ENCODE measurements around the gene VAC14. TPM values are rescaled to one million over a fixed set of nuclear protein-coding genes. Genes with fewer than 3 reads are reported as not detected.

The VAC14 gene
- polyA plus RNA-seq, 1 of the 3 experiments (the other 2 are of a cell fraction): 33.2 TPM

DNA sequence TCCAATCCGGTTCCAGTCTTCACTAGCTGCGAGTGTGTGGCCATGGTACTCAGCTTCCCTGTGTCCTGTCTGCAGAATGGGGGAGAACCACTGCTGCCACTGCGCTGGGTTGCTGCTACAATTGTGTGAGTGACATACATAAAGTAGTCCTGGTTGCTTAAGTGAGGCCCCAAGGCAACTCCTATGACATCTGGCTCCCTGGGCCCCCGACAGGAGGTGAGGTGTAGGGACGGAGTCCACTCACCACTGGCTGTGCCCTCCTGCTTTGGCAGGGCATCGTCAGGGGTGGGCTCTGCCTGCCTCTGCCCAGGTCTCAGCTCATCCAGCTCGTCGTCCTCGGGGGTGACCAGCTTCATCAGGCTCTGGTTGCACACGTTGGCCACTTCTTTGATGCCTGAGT, 20.4 kb downstream of the VAC14 start:
- H3K27ac ChIP-seq (ENCODE audit: low read depth in 2 of 2, low read length in 1 of 2): no peak overlapping the region
- H2AFZ ChIP-seq (ENCODE audit: low read depth): no peak overlapping the region
- no peaks in the 10 kb centered on the region for H4K20me1 ChIP-seq (ENCODE audit: insufficient read depth)
- H3K27me3 ChIP-seq (ENCODE audit: insufficient read depth): no peaks in the 10 kb centered on the region
- H3K36me3 ChIP-seq (replicated peaks in 1 of 2; ENCODE audit: control insufficient read depth in 1 of 2, insufficient read depth in 2 of 2, low read length in 1 of 2): peaks cover 20 to 57% of the 10 kb centered on the region in 2 experiments
- no peaks in the 10 kb centered on the region for H3K9me3 ChIP-seq
- no peak for DNase-seq
- no peak overlapping the region for H3K9ac ChIP-seq
- ChIA-PET POLR2A (no interaction called here), CTCF (interaction anchor here (0.7 to 2.7 kb wide), 3 partner anchors 10 to 101 kb away, joined by 3 to 24 read pairs (median 5); no protein-coding TSS in a partner anchor)
- peaks cover 14% of the 10 kb centered on the region for H3F3A ChIP-seq (replicated peaks; ENCODE audit: insufficient read depth)
- WGBS (ENCODE audit: low lambda C conversion rate): 99% methylated on average over 10 of the region's 10 CpGs
- no peaks in the 10 kb centered on the region for H3K79me2 ChIP-seq (ENCODE audit: insufficient read depth)
- H3K4me2 ChIP-seq: no peak overlapping the region
- H3K9me2 ChIP-seq: no peaks in the 10 kb centered on the region
- no peaks in the 10 kb centered on the region; a peak in 1 of 4 replicates for H3K4me1 ChIP-seq (ENCODE audit: control insufficient read depth in 1 of 2, insufficient read depth in 2 of 2, low read depth in 1 of 2, low read length in 1 of 2)
- H3K4me3 ChIP-seq (ENCODE audit: low read depth in 2 of 2, low read length in 1 of 2): no peak overlapping the region
- no peak for TF ChIP-seq EP300 (IDR thresholded peaks at IDR 0.05; ENCODE audit: borderline replicate concordance in 1 of 2, low read depth in 1 of 2, low read length in 1 of 2)
- no peak for TF ChIP-seq RCOR1 (IDR thresholded peaks at IDR 0.05; ENCODE audit: low read length)
- no peak for TF ChIP-seq ZBTB33 (IDR thresholded peaks at IDR 0.05; ENCODE audit: borderline replicate concordance, low read depth)
- TF ChIP-seq FOXJ3 (CRISPR knock-in tag; IDR thresholded peaks at IDR 0.05): no peak
- no peak for TF ChIP-seq ELF1 (IDR thresholded peaks at IDR 0.05)
- no peak for TF ChIP-seq JUND (IDR thresholded peaks at IDR 0.05)
- TF ChIP-seq, protein P1, sequence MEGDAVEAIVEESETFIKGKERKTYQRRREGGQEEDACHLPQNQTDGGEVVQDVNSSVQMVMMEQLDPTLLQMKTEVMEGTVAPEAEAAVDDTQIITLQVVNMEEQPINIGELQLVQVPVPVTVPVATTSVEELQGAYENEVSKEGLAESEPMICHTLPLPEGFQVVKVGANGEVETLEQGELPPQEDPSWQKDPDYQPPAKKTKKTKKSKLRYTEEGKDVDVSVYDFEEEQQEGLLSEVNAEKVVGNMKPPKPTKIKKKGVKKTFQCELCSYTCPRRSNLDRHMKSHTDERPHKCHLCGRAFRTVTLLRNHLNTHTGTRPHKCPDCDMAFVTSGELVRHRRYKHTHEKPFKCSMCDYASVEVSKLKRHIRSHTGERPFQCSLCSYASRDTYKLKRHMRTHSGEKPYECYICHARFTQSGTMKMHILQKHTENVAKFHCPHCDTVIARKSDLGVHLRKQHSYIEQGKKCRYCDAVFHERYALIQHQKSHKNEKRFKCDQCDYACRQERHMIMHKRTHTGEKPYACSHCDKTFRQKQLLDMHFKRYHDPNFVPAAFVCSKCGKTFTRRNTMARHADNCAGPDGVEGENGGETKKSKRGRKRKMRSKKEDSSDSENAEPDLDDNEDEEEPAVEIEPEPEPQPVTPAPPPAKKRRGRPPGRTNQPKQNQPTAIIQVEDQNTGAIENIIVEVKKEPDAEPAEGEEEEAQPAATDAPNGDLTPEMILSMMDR (IDR thresholded peaks at IDR 0.05): no peak
- TF ChIP-seq EZH2phosphoT487 (IDR thresholded peaks at IDR 0.05; ENCODE audit: borderline replicate concordance, low read depth): no peak
- TF ChIP-seq FOSL2 (IDR thresholded peaks at IDR 0.05; ENCODE audit: borderline replicate concordance, low read depth): no peak

DNA sequence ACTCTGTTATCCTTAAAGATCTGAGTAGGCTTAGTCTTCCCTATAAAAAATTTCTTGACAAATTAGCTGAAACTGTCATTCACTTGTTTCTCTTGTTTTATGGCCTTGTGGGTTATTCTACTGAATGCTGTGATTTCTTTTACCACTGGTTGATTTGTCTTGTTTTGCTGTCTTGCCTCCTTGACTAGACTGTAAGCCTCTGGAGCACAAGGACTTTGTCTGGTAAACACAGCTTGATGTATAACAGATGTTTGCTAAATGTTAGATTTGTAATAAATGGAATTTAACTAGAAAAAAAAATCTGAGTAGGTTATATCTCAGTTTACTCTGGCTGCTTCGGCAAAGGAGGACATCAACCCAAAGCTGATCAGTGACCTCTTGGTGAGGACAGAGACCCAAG, 21.6 kb downstream of the VAC14 start:
- Histone ChIP-seq H3K9me2 (no peaks in the 10 kb centered on the region), H3K27ac (ENCODE audit: low read depth in 2 of 2, low read length in 1 of 2) (peak overlapping the region in 1 of 2 experiments; percentile 18; a peak in 2 of 4 replicates), H3K4me3 (ENCODE audit: low read depth in 2 of 2, low read length in 1 of 2) (no peak overlapping the region), H3F3A (replicated peaks; ENCODE audit: insufficient read depth) (peaks cover 14% of the 10 kb centered on the region), H3K4me1 (ENCODE audit: control insufficient read depth in 1 of 2, insufficient read depth in 2 of 2, low read depth in 1 of 2, low read length in 1 of 2) (no peaks in the 10 kb centered on the region; a peak in 1 of 4 replicates), H3K4me2 (no peak overlapping the region), H3K9me3 (no peaks in the 10 kb centered on the region), H2AFZ (ENCODE audit: low read depth) (no peak overlapping the region), H3K79me2 (ENCODE audit: insufficient read depth) (no peaks in the 10 kb centered on the region), H3K36me3 (replicated peaks in 1 of 2; ENCODE audit: control insufficient read depth in 1 of 2, insufficient read depth in 2 of 2, low read length in 1 of 2) (peaks cover 20 to 45% of the 10 kb centered on the region in 2 experiments), H3K9ac (no peak overlapping the region), H4K20me1 (ENCODE audit: insufficient read depth) (no peaks in the 10 kb centered on the region), H3K27me3 (ENCODE audit: insufficient read depth) (no peaks in the 10 kb centered on the region)
- no peak for TF ChIP-seq FOXJ3 (CRISPR knock-in tag; IDR thresholded peaks at IDR 0.05)
- no peak for TF ChIP-seq CHD2 (IDR thresholded peaks at IDR 0.05; ENCODE audit: low read length, partially characterized antibody)
- WGBS (ENCODE audit: low lambda C conversion rate): 100% methylated on average over 1 of the region's 1 CpG
- DNase-seq: no peak
- ChIA-PET POLR2A (no interaction called here), CTCF (interaction anchor here (0.6 to 2.7 kb wide), 6 partner anchors 9 to 579 kb away, joined by 3 to 24 read pairs (median 4); partner anchors contain the start of genes CALB2 and VAC14)

Data from SK-N-SH (cell line).